Measurements from ENCODE around the gene CENPF. TPM values are rescaled to one million over a fixed set of nuclear protein-coding genes. Genes with fewer than 3 reads are reported as not detected.

Gene CENPF
- total RNA-seq, 1 experiment from 2014 or later, result 156 TPM

DNA sequence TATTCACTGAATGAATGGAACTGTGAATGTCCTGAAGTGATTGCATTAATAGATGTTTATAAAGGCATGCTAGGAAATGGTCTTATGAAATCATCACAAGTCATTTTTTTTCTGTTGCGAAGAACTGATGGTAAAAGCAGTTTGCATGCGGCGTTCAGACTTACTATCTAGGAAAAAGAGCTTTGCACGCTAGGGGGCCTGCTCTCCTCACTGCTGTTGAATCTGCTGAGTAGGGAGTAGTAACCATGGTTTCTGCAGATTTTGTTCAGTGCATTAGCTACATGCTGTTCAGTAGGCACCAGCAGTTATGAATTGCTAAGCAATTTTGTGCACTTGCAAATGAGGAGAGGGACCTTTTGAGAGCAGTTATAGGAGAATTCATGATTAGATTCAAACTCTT is 57.9 kb downstream of the CENPF start:
- Histone ChIP-seq H3K4me1 (replicated peaks; ENCODE audit: insufficient read depth) (no peaks in the 10 kb centered on the region), H3K36me3 (ENCODE audit: low read depth) (peaks cover 77% of the 10 kb centered on the region), H3K9me3 (ENCODE audit: insufficient read depth, low read depth) (no peaks in the 10 kb centered on the region), H4K20me1 (ENCODE audit: insufficient read depth) (no peaks in the 10 kb centered on the region), H3K9me2 (ENCODE audit: insufficient read depth) (no peaks in the 10 kb centered on the region), H3K4me3 (no peak overlapping the region), H3F3A (ENCODE audit: insufficient read depth, low read depth) (no peaks in the 10 kb centered on the region), H3K4me2 (no peak overlapping the region), H3K79me2 (ENCODE audit: low read depth) (no peaks in the 10 kb centered on the region), H2AFZ (no peak overlapping the region), H3K27me3 (ENCODE audit: insufficient read depth, low read depth) (no peaks in the 10 kb centered on the region), H3K27ac (no peak overlapping the region)
- BruUV-seq (replicated peaks), result no TSS peak
- ChIA-PET POLR2A (ENCODE audit: unreplicated experiment) (no interaction called here), CTCF (no interaction called here)
- DNase-seq, result no peak
- TF ChIP-seq CTCF (conservative IDR thresholded peaks at IDR 0.05), result peak; percentile 26; the same call in 1 of the 2 replicates
- TF ChIP-seq EZH2 (IDR thresholded peaks at IDR 0.05; ENCODE audit: low read depth), result no peak
- intact Hi-C loops (cut with micrococcal nuclease; ENCODE audit: unreplicated experiment), result loop anchor here (10.0 kb wide), 1 partner anchor 944 kb away; no protein-coding TSS in a partner anchor

- H3K27ac ChIP-seq, result no peak overlapping the region
- H3K36me3 ChIP-seq (ENCODE audit: low read depth), result peaks cover 74% of the 10 kb centered on the region
- no peaks in the 10 kb centered on the region for H4K20me1 ChIP-seq (ENCODE audit: insufficient read depth)
- CTCF ChIA-PET, result no interaction called here
- H3K4me1 ChIP-seq (replicated peaks; ENCODE audit: insufficient read depth), result no peaks in the 10 kb centered on the region
- no peaks in the 10 kb centered on the region for H3K9me2 ChIP-seq (ENCODE audit: insufficient read depth)
- no peak overlapping the region for H3K4me3 ChIP-seq
- H3F3A ChIP-seq (ENCODE audit: insufficient read depth, low read depth), result no peaks in the 10 kb centered on the region; the same call in 1 of the 2 replicates
- no peak for TF ChIP-seq CTCF (conservative IDR thresholded peaks at IDR 0.05)
- no peak for TF ChIP-seq EZH2 (IDR thresholded peaks at IDR 0.05; ENCODE audit: low read depth)
- POLR2A ChIA-PET (ENCODE audit: unreplicated experiment), result no interaction called here
- H3K79me2 ChIP-seq (ENCODE audit: low read depth), result no peaks in the 10 kb centered on the region
- intact Hi-C loops (cut with micrococcal nuclease; ENCODE audit: unreplicated experiment), result loop anchor here (10.0 kb wide), 1 partner anchor 942 kb away; no protein-coding TSS in a partner anchor
- BruUV-seq (replicated peaks), result no TSS peak
- DNase-seq, result no peak
- H3K4me2 ChIP-seq, result no peak overlapping the region
- no peaks in the 10 kb centered on the region for H3K9me3 ChIP-seq (ENCODE audit: insufficient read depth, low read depth)
- no peaks in the 10 kb centered on the region for H3K27me3 ChIP-seq (ENCODE audit: insufficient read depth, low read depth)
- no peak overlapping the region for H2AFZ ChIP-seq
Measured at GRCh38 chr1:214662223-214662785, 59.3 kb downstream of the CENPF start.

DNA sequence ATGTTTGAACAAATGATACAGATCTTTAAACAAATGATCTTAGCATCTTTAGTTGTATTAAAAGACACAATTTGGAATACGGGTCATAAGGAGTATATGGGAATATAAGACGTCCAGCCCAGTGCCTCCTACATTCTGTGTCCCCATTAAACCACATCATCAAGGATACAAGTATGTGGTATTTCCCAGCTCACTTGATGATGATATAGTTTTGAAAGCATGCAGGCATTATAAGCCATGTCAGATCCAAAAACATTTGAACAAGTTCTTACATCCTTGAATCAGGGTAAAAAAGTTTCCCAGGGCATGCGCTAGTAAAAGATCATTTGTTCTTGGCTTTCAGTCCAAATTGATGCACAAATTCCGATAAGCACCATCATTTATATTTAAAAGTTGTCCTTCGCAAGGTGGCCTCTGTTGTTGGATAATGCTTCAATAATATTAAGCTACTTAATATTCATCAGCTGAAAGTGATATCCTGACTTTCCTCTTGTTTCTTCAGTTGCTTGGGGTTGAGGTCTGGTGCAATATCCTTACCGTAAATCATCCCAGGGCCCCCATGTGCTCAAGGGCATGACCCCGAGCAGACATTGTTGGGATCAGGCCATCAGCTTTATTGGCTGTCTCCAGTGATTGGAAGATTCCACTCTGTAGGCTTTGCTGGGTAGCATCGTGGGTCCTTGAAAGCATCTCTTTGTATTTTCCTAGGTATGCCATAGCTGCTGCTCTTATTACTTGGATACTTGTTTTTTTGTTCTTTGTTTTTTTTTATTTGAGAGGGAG is 61.8 kb downstream of the CENPF start:
- Histone ChIP-seq H4K20me1 (ENCODE audit: insufficient read depth) (no peaks in the 10 kb centered on the region), H3K27me3 (ENCODE audit: insufficient read depth, low read depth) (no peaks in the 10 kb centered on the region), H2AFZ (no peak overlapping the region), H3K4me3 (no peak overlapping the region), H3K9me2 (ENCODE audit: insufficient read depth) (no peaks in the 10 kb centered on the region), H3K4me2 (no peak overlapping the region), H3K9me3 (ENCODE audit: insufficient read depth, low read depth) (no peaks in the 10 kb centered on the region), H3F3A (ENCODE audit: insufficient read depth, low read depth) (no peaks in the 10 kb centered on the region; the same call in 1 of the 2 replicates), H3K4me1 (replicated peaks; ENCODE audit: insufficient read depth) (no peaks in the 10 kb centered on the region), H3K27ac (no peak overlapping the region), H3K36me3 (ENCODE audit: low read depth) (peaks cover 49% of the 10 kb centered on the region), H3K79me2 (ENCODE audit: low read depth) (no peaks in the 10 kb centered on the region)
- intact Hi-C loops (cut with micrococcal nuclease; ENCODE audit: unreplicated experiment), result loop anchor here (10.0 kb wide), 1 partner anchor 940 kb away; no protein-coding TSS in a partner anchor
- BruUV-seq (replicated peaks), result no TSS peak
- POLR2A ChIA-PET (ENCODE audit: unreplicated experiment), result no interaction called here
- TF ChIP-seq EZH2 (IDR thresholded peaks at IDR 0.05; ENCODE audit: low read depth) (no peak), CTCF (conservative IDR thresholded peaks at IDR 0.05) (no peak)
- CTCF ChIA-PET, result no interaction called here
- DNase-seq, result no peak

Data from PC-9 (cell line).